Activated CD8-positive, alpha-beta memory T cell treated with anti-CD3 and anti-CD28 coated beads, Interleukin-2, amount 50 U/mL, for 24 hours (primary cell): Measurements from ENCODE around the gene MRPL55.
A peak's percentile ranks its signal among the peaks of the same experiment; 100 is the strongest.

Experiments used
- DNase-seq: peaks from one replicate; pipeline ENCODE4 v3.0.0-alpha.2; 2020; ENCODE audit errors: extremely low read depth

MRPL55 gene

GRCh38 chr1:228147768-228148167 is 38.7 kb upstream of the MRPL55 start:
- DNase-seq = no peak

DNA sequence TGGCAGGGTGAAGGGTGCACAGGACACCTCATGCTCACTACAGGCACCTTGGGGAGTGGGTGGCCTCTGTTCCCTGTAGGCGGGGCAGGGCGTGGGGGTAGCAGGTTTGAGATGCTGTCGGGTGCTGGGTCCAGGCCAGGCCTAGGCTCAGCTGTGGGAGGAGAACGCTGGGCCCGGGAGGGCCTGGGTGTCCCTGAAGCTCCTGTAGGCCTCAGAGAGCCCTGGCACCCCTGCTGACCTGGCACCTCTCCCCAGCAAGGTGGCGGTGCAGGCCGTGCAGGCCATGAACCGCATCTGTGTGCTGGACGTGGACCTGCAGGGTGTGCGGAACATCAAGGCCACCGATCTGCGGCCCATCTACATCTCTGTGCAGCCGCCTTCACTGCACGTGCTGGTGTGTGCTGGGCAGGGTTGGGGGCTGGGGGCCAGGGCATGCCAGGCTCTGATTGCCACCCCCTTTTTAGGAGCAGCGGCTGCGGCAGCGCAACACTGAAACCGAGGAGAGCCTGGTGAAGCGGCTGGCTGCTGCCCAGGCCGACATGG is 38.1 kb upstream of the MRPL55 start:
- no peak for DNase-seq

GRCh38 chr1:228146417-228147150 is 37.5 kb upstream of the MRPL55 start:
- no peak for DNase-seq

- DNase-seq = no peak
These were observed 36.6 kb upstream of the MRPL55 start for GRCh38 chr1:228145463-228146416.

DNA sequence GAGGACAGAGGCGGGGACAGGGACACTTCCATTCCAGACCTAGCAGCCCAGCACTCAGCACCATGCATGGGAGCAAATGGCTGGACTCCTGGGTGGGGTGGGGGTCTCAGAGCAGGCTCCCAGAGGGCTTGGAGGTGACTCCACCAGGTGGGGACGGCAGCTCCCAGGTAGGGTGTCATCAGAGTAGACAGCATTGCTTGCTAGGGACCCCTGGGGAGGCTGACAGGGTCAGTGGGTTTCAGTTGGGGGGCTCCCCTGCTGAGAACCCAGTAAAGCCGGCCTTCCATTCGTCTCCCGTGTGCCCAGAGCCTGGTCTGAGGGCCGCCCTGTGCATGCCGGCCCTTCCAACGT is 35.9 kb upstream of the MRPL55 start:
- DNase-seq = no peak

- DNase-seq = no peak
These were observed 35.3 kb upstream of the MRPL55 start for GRCh38 chr1:228144193-228144992.

DNA sequence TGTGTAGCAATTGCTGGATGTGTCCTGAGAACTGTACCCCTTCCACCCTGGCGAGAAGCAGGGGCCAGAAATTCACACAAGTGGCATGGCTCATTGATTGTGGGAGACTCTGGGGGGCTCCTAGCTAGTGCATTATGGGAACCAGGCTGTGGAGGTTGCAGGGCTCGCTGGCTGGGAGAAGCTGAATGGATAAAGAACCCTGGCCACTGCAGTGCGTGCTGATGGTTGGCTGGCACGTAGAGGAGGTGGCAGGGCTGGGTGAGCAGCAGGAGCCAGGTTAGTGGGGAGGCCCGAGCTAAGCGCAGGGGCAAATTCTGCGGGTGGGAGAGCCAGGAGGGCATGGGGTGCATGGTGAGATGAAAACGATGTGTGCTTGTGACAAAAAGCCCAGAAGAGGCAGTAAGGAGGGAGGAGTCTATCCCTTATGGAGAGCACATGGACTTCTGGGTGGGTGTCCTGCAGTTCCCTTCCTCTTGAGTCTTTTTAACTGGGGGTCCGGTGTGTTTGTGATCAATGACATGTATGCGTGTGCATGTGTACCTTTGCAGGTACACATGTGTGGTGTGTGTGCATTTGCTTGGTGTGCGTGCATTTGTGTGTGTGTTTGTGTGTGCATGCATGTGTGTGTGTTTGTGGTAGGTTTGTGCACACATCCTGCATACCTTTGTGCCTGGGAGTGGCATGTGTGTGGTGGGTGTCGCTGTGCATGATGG is 34.5 kb upstream of the MRPL55 start:
- DNase-seq = no peak

GRCh38 chr1:228142701-228143136 is 33.6 kb upstream of the MRPL55 start:
- no peak for DNase-seq

DNA sequence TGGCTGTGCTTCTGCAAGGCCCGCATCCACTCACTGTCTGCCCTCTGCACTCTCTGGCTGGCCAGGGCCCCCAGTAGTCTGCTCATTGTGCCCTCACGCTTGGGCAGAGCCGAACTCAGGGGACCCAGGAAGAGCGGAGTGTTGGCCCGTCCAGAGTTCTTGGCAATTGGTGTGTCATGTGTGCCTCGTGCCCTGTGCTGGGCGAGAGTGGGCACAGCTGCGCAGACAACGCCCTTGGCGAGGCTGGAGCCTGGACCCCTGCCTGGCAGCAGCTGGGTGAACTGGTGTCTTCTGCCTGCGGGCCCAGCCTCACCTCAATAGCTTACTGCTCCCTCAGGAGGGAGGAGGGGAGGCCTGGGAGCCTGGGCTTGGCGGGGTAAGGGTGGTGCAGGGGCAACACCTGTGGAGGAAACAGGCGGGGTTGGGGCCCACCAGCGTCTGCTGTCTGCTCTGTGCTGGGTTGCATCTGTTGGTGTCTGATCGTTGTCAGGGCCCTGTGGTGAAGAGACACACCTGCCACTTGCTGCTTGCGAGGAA is 33.1 kb upstream of the MRPL55 start:
- no peak for DNase-seq

GRCh38 chr1:228141226-228142044 is 32.3 kb upstream of the MRPL55 start:
- no peak for DNase-seq

- DNase-seq = no peak
These were observed 31.7 kb upstream of the MRPL55 start for GRCh38 chr1:228140724-228141225.

DNA sequence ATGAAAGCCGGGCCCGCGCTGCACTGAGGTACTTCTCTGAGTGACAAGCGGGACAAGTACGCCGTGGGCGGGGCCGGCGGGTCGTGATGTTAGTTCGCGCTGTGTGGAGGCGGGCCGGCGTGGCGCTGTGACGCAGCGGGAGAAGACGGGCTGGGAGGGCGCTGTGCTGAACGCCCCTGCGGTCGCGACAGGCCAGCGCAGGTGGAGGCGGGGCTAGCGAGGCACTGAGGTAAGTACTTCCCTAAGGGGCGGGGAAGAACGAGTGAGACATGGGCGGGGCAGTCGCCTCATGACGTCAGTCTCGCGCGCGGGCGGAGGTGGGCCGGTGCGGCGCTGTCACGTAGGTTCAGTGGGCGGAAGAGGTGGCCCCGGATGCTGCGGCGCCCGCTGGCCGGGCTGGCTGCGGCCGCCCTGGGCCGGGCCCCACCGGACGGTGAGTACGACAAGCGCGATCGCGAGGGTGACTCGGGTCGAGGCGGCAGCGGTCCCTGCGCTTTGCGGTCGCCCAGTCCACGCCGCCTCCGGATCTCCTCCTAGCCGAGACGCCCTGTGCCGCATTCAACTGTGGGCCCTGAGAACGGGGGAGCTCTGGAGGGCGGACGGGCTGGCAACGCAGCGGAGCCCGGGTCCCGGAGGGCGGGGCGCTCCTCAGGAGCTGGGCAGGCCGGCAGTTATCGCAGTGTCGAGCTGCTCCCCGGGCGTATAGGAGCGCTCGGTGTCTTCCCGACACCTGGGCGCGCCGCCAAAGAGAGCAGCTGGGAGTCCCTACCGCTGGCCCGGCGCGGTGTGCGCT is 31.0 kb upstream of the MRPL55 start, which contains the start of gene GUK1:
Gene GUK1, plus strand, starts transcription at position 349 of the 793 bp plus-strand sequence. Its CDS starts 24 bp downstream, at position 373.
- DNase-seq = peak; percentile 100

DNA sequence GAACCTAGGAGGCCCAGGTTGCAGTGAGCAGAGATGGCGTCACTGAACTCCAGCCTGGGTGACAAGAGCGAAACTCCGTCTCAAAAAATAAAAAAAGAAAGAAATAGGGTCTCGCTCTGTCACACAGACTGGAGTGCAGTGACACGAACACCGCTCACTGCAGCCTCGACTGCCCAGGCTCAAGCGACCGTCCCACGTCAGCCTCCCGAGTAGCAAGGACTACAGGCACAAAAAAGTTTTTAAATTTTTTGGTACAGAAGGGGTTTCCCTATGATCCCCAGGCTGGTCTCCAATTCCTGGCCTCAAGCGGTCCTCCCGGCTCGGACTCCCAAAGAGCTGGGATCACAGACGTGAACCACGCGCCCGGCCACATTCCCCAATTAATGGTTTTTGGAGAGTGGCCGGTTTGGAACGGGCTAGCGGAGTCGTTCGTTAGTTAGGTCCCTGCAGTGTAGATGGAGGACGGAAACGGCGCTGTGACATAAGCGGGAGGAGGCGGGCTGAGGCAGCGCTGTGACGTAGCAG is 30.4 kb upstream of the MRPL55 start:
- no peak for DNase-seq

GRCh38 chr1:228136901-228137300 is 27.8 kb upstream of the MRPL55 start:
- DNase-seq = no peak

DNA sequence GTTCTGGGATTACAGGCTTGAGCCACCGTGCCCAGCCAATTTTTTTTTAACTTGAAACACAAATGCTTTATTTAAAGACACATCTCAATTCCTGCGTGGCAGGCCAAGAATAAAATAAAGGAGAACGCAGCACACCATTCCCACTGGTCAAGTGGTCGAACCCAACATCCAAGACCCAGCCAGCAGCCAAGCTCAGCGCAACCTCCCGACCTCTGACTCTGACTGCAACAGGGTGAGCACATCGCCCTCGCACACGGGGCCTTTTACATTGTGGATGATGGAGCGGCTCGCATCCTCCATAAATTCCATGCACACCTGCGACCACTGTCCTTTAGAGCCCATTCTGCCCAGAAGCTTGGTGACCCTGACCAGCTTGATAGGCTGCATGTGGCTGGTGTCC is 25.5 kb upstream of the MRPL55 start:
- no peak for DNase-seq

GRCh38 chr1:228131766-228132165 is 22.7 kb upstream of the MRPL55 start:
- no peak for DNase-seq

DNA sequence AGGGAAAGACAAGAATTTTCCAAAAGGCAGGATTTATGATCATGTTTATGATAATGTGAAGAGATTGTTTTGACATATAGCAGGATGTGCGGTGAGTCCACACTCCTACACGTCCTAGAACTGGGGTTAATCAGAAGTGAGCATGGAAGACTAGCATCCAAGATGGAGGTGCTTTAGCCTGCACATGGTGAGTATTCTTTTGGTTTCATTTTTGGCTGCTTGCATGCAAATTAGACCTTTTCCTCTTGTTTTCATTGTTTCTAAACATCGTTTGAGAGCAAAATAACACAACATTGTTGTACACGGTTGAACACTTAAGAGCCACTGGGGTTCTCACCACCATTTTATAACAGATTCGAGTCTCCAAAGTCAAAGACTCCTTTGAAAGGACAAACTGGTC is 16.1 kb upstream of the MRPL55 start:
- DNase-seq = no peak

DNA sequence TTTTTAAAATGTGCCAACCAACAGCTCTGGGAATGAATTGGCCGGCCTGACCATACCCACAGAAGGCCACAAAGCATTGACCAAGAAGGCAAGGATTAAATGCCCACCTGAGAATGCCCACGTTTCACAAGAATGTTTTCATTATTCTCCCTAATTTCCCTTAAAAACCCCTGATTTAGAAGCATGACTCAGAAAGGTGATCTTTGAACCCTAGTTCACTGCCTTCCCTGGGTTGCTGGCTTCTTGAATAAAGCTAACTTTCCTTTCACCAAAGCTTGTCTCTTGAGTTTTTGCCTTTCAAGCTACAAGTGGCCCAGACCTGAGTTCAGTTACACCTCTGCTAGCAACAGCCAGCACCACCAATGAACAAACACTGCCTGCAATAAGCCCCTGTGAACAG is 14.4 kb upstream of the MRPL55 start:
- DNase-seq = no peak
